ENCODE measurements around the gene FTO.

FTO gene

GRCh38 chr16:53920988-53921387 is 217.0 kb downstream of the FTO start:
- TF ChIP-seq, protein P1, sequence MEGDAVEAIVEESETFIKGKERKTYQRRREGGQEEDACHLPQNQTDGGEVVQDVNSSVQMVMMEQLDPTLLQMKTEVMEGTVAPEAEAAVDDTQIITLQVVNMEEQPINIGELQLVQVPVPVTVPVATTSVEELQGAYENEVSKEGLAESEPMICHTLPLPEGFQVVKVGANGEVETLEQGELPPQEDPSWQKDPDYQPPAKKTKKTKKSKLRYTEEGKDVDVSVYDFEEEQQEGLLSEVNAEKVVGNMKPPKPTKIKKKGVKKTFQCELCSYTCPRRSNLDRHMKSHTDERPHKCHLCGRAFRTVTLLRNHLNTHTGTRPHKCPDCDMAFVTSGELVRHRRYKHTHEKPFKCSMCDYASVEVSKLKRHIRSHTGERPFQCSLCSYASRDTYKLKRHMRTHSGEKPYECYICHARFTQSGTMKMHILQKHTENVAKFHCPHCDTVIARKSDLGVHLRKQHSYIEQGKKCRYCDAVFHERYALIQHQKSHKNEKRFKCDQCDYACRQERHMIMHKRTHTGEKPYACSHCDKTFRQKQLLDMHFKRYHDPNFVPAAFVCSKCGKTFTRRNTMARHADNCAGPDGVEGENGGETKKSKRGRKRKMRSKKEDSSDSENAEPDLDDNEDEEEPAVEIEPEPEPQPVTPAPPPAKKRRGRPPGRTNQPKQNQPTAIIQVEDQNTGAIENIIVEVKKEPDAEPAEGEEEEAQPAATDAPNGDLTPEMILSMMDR (IDR thresholded peaks at IDR 0.05; ENCODE audit: low read depth, low read length) = no peak
- DNase-seq (ENCODE audit: extremely low read depth, low read depth) = no peak

GRCh38 chr16:53922067-53922806 is 218.3 kb downstream of the FTO start:
- no peak for DNase-seq (ENCODE audit: extremely low read depth, low read depth)
- TF ChIP-seq, protein P1 (IDR thresholded peaks at IDR 0.05; ENCODE audit: low read depth, low read length) = no peak

DNA sequence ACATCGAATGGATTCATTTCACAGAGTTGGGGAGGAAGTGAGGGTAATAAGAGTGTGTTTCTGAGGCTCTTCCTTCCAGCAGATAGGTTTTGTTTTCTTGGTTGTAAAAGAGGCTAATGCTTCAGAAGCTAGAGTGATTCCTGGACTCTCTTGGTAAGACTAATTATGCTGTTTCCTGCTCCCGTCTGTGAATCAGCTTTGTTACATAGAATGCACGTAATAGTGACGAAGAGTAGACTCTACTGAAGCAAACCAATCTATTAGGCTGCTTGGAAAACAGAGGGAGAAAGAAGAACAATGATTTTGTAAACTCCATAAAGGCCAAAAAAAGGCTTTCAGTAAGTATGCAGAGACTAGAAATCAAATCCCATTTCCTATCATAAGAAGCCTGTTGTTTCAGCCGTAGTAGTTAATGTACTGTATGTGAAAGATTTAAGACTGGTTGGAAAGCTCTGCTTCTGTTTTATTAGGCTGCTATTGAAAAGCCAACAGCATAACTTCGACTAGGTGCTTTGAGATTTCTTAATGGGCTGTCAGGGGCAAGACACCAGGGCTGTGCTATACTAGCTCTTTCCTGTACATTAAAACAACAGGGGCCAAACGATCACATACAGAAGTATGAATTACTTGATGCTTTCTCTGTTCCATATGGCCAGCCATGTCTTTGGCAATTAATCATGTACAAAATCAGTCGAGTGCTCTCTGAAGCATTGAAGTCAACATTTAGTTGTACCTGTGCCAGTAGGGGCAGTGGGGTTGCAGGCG is 219.0 kb downstream of the FTO start:
- DNase-seq (ENCODE audit: extremely low read depth, low read depth) = no peak
- TF ChIP-seq, protein P1 (IDR thresholded peaks at IDR 0.05; ENCODE audit: low read depth, low read length) = no peak

DNA sequence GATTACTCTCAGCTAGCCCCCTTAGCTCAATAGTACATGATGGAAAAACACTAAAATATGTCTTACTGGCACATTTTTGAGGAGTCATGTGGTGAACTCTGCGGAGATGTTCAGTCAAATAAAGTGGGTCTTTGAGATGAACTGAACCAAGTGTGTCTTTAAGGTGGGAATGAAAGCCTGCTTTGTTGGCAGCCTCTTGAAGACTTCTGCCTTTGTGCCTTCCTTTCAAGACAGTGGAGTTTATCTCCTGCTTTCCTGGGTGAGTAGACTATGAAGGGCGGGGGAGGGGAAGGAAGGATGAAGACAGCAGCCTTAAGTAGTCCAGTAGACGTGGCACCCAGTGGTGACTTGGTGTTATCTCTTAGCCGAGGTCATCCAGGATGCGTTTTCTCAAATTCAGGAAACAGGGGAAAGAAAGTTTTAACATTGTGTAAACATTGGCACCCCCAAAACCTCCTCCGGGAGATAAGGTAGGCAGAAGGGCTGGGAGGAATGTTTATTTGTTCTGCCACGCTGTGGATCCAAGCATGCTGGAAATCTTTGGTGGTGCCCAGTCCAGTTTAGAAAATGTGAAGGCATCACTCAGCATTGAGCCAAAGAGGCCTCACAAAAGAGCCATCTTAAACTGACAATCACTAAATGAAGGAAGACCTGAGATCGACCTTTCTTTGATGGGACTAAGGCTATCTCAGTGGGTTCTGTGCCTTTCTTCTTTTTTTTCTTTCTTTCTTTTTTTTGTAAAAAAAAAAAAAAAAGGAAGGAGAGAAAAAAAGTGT is 220.6 kb downstream of the FTO start:
- TF ChIP-seq, protein P1 (IDR thresholded peaks at IDR 0.05; ENCODE audit: low read depth, low read length) = no peak
- no peak for DNase-seq (ENCODE audit: extremely low read depth, low read depth)

- no peak for DNase-seq (ENCODE audit: extremely low read depth, low read depth)
- TF ChIP-seq, protein P1 (IDR thresholded peaks at IDR 0.05; ENCODE audit: low read depth, low read length) = no peak
Measured at GRCh38 chr16:53925107-53925410, 221.1 kb downstream of the FTO start.

DNA sequence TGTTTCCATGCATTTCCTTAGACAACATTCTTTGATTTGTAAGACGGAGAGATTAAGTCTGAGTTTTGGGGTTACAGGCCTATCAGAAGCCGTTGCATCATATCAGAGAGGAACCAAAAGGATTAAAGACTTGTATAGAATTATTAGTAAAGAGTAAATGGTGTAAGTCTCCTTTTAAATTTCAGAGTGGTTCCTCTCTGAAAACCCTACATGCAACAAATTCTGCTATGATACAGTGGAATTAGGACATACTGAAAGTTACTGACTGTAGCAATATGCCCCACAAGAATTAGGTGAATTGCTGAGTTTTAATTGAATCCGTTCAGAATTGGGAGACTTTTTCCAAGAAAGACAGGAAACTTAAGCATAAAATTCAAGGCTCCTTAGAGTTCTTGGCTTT is 221.6 kb downstream of the FTO start:
- DNase-seq (ENCODE audit: extremely low read depth, low read depth) = no peak

More for the DNA sequence above, 221.6 kb downstream of the FTO start:
- TF ChIP-seq, protein P1 (IDR thresholded peaks at IDR 0.05; ENCODE audit: low read depth, low read length) = no peak
